IMR-90 (cell line): Measurements from ENCODE around the gene LETM1. TPM values are rescaled to one million over a fixed set of nuclear protein-coding genes. Genes with fewer than 3 reads are reported as not detected.

ENCODE experiments used
- ATAC-seq: fragments of 200-7000 bp; cut with Tn5 transposase; 2 replicates; pipeline ENCODE4 v1.9.1; 2020; ENCODE audit warnings: low read depth, mild to moderate bottlenecking, moderate library complexity
- BruUV-seq: library from RNA; stranded (reverse); fragments of 400-500 nt; replicated peaks from 2 replicates; lab custom pipeline; 2021; lab: Mats Ljungman, UMichigan
- CTCF ChIA-PET: fragments of 300-600 bp; formaldehyde crosslinking; extraction: SDS; loops from one replicate; lab custom pipeline; 2021; ENCODE audit warnings: antibody characterized with exemption; lab: Yijun Ruan, JAX
- POLR2A ChIA-PET: fragments of 300-600 bp; sonication (Branson Sonifier 250); formaldehyde crosslinking; loops from one replicate; lab custom pipeline; 2022; ENCODE audit warnings: antibody characterized with exemption; ENCODE audit not compliant: unreplicated experiment; lab: Charles Lee
- DNase-seq: peaks from one replicate; pipeline ENCODE4 v3.0.0; 2013
- H2AFZ ChIP-seq: replicated peaks from 2 replicates; pipeline ENCODE3; 2013; ENCODE audit warnings: low read length, mild to moderate bottlenecking; ENCODE audit not compliant: poor library complexity
- H2AK5ac ChIP-seq: 2 replicates; pipeline ENCODE4 v1.6.1; 2013; ENCODE audit warnings: low read depth, low read length, inconsistent platforms
- H2AK9ac ChIP-seq: replicated peaks from 2 replicates; pipeline ENCODE3; 2013; ENCODE audit warnings: mild to moderate bottlenecking, low read depth, low read length, moderate library complexity; ENCODE audit not compliant: poor library complexity
- H2BK120ac ChIP-seq: 2 replicates; pipeline ENCODE4 v1.6.1; 2013; ENCODE audit warnings: low read depth, low read length, inconsistent platforms
- H2BK15ac ChIP-seq: 3 replicates; pipeline ENCODE4 v1.6.1; 2013; ENCODE audit warnings: low read depth, low read length, inconsistent platforms
- H2BK20ac ChIP-seq: 2 replicates; pipeline ENCODE4 v1.6.1; 2013; ENCODE audit warnings: low read depth, mild to moderate bottlenecking, inconsistent platforms, low read length, moderate library complexity
- H2BK5ac ChIP-seq: 2 replicates; pipeline ENCODE4 v1.6.1; 2013; ENCODE audit warnings: mild to moderate bottlenecking, low read depth, low read length, inconsistent platforms; ENCODE audit not compliant: poor library complexity, severe bottlenecking
- H3K14ac ChIP-seq: replicated peaks from 2 replicates; pipeline ENCODE4 v1.6.1; 2013; ENCODE audit warnings: low read depth, low read length, inconsistent platforms
- H3K18ac ChIP-seq: 2 replicates; pipeline ENCODE4 v1.6.1; 2013; ENCODE audit warnings: low read depth, low read length, control low read depth
- H3K23ac ChIP-seq: 2 replicates; pipeline ENCODE4 v1.6.1; 2013; ENCODE audit warnings: low read depth, low read length, inconsistent platforms
- H3K27ac ChIP-seq: 2 replicates; pipeline ENCODE4 v1.5.1; 2013; ENCODE audit warnings: mild to moderate bottlenecking, control low read depth, low read length; ENCODE audit not compliant: insufficient read depth
- H3K27me3 ChIP-seq: 2 replicates; pipeline ENCODE4 v1.6.1; 2013; ENCODE audit warnings: low read length; ENCODE audit not compliant: control insufficient read depth, insufficient read depth
- H3K36me3 ChIP-seq: 2 replicates; pipeline ENCODE4 v1.6.1; 2013; ENCODE audit warnings: low read length, mixed read lengths; ENCODE audit not compliant: control insufficient read depth, insufficient read depth
- H3K4ac ChIP-seq: 2 replicates; pipeline ENCODE4 v1.6.1; 2013; ENCODE audit warnings: low read depth, low read length, inconsistent platforms
- H3K4me1 ChIP-seq: 2 replicates; pipeline ENCODE4 v1.6.1; 2013; ENCODE audit warnings: low read length, mixed read lengths; ENCODE audit not compliant: control insufficient read depth, insufficient read depth
- H3K4me2 ChIP-seq: 2 replicates; pipeline ENCODE4 v1.6.1; 2013; ENCODE audit warnings: low read depth, mild to moderate bottlenecking, control low read depth, low read length, moderate library complexity
- H3K4me3 ChIP-seq: 2 replicates; pipeline ENCODE4 v1.5.1; 2013; ENCODE audit warnings: low read depth, mild to moderate bottlenecking, control low read depth, low read length, moderate library complexity; ENCODE audit not compliant: insufficient read depth
- H3K56ac ChIP-seq: 2 replicates; pipeline ENCODE4 v1.6.1; 2013; ENCODE audit warnings: low read length, inconsistent platforms; ENCODE audit not compliant: insufficient read depth; ENCODE audit errors: extremely low read depth
- H3K79me1 ChIP-seq, 2 experiments: 2 replicates each; pipeline ENCODE4 v1.6.1; 2013; ENCODE audit warnings: low read length in 2 of 2, inconsistent platforms in 1 of 2, low read depth in 1 of 2
- H3K9ac ChIP-seq: 2 replicates; pipeline ENCODE4 v1.6.1; 2013; ENCODE audit warnings: low read depth, low read length, control low read depth
- H3K9me1 ChIP-seq: 2 replicates; pipeline ENCODE4 v1.6.1; 2013; ENCODE audit warnings: low read length, inconsistent platforms; ENCODE audit not compliant: insufficient read depth
- H3K9me3 ChIP-seq: 2 replicates; pipeline ENCODE4 v1.6.1; 2013; ENCODE audit warnings: low read length; ENCODE audit not compliant: control insufficient read depth, insufficient read depth
- H4K20me1 ChIP-seq: 2 replicates; pipeline ENCODE4 v1.6.1; 2013; ENCODE audit warnings: low read length, inconsistent platforms; ENCODE audit not compliant: insufficient read depth
- H4K5ac ChIP-seq: 2 replicates; pipeline ENCODE4 v1.6.1; 2013; ENCODE audit warnings: mild to moderate bottlenecking, low read depth, low read length, control low read depth
- H4K8ac ChIP-seq, 2 experiments: 2 replicates each; pipeline ENCODE4 v1.6.1; 2013; ENCODE audit warnings: low read depth in 2 of 2, low read length in 2 of 2, control low read depth in 1 of 2, inconsistent platforms in 1 of 2
- H4K91ac ChIP-seq: 2 replicates; pipeline ENCODE4 v1.6.1; 2013; ENCODE audit warnings: low read depth, low read length, inconsistent platforms; ENCODE audit not compliant: insufficient read depth
- CEBPB ChIP-seq: IDR thresholded peaks from 2 replicates; pipeline ENCODE4 v1.6.1; 2012; ENCODE audit warnings: low read depth, low read length, improper control_type of control experiment
- FOS ChIP-seq: fragments of 150-350 bp; IDR thresholded peaks from 2 replicates; pipeline ENCODE4 v1.6.1; 2016; ENCODE audit warnings: low read depth, low read length
- MAFK ChIP-seq: IDR thresholded peaks from 2 replicates; pipeline ENCODE4 v1.6.1; 2012; ENCODE audit warnings: low read depth, low read length, improper control_type of control experiment
- MXI1 ChIP-seq: IDR thresholded peaks from 2 replicates; pipeline ENCODE4 v1.6.1; 2012; ENCODE audit warnings: low read depth, mild to moderate bottlenecking, low read length, moderate library complexity, borderline replicate concordance
- POLR2A ChIP-seq: IDR thresholded peaks from 2 replicates; pipeline ENCODE4 v1.6.1; 2012; ENCODE audit warnings: mild to moderate bottlenecking, low read depth, low read length
- RAD21 ChIP-seq: IDR thresholded peaks from 2 replicates; pipeline ENCODE4 v1.6.1; 2012; ENCODE audit warnings: low read length, improper control_type of control experiment
- RFX5 ChIP-seq: IDR thresholded peaks from 2 replicates; pipeline ENCODE4 v1.8.0; 2012; ENCODE audit warnings: low read depth, mild to moderate bottlenecking, low read length, moderate library complexity
- SMC3 ChIP-seq: fragments of 150-350 bp; IDR thresholded peaks from 2 replicates; pipeline ENCODE4 v1.6.1; 2016; ENCODE audit warnings: low read depth, mild to moderate bottlenecking, antibody characterized with exemption, low read length, moderate library complexity
- USF2 ChIP-seq: fragments of 150-350 bp; IDR thresholded peaks from 2 replicates; pipeline ENCODE4 v1.6.1; 2017; ENCODE audit warnings: mild to moderate bottlenecking, antibody characterized with exemption, low read length, low read depth
- WGBS, 2 experiments: methylation state at CpG; one replicate each; pipeline versions ENCODE4 v1.1.5 to v1.1.7; 2013; ENCODE audit warnings: missing lambda C conversion rate in 2 of 2; ENCODE audit not compliant: insufficient read length in 1 of 2; ENCODE audit errors: extremely low coverage in 2 of 2; 5-methylcytosine and 5-hydroxymethylcytosine counted together
- dilution Hi-C: fragments of 300-500 bp; cut with HindIII; formaldehyde crosslinking; loops from one replicate; pipeline ENCODE4 v1.14.3; 2018; ENCODE audit warnings: low sequenced_read_pairs; ENCODE audit not compliant: unreplicated experiment
- in situ Hi-C: fragments of 300-500 bp; cut with MboI; formaldehyde crosslinking; loops from 3 replicates; pipeline ENCODE4 v1.14.3; 2019; ENCODE audit warnings: low sequenced_read_pairs, inconsistent platforms, mixed read lengths
- intact Hi-C: fragments of 100-400 bp; cut with micrococcal nuclease; formaldehyde crosslinking; loops from 2 replicates; pipeline ENCODE4 v1.10.0; 2022
- polyA plus RNA-seq, 3 experiments: library from polyadenylated mRNA; depleted of rRNA; stranded (reverse); fragments of >200 nt; gene quantifications; 2 replicates each; pipeline ENCODE4 v1.2.3, GENCODE V29; 2012; ENCODE audit warnings: low replicate concordance in 1 of 3
- total RNA-seq: library from RNA; depleted of rRNA; stranded (reverse); fragments of >200 nt; gene quantifications from 2 replicates; pipeline ENCODE4 v1.2.3, GENCODE V29; 2012

Gene LETM1
- total and polyA plus RNA-seq, 2 of the 4 experiments (the other 2 are of a cell fraction), result 25.0 to 49.3 TPM

GRCh38 chr4:1837069-1837468 lies 18.9 kb downstream of the LETM1 start:
- Histone ChIP-seq H3K27me3 (no peaks in the 10 kb centered on the region), H2BK120ac (no peak overlapping the region), H3K23ac (no peak overlapping the region), H3K56ac (no peak overlapping the region), H2AK9ac (no peak overlapping the region), H4K20me1 (peaks cover 14% of the 10 kb centered on the region), H4K8ac (no peak overlapping the region), H3K18ac (no peak overlapping the region), H4K91ac (no peak overlapping the region), H3K14ac (no peak overlapping the region), H3K4me2 (no peak overlapping the region), H4K5ac (no peak overlapping the region), H3K9me3 (no peaks in the 10 kb centered on the region), H2BK15ac (no peak overlapping the region), H2AK5ac (no peak overlapping the region), H3K36me3 (peaks cover 63% of the 10 kb centered on the region), H3K79me1 (peaks cover 26 to 46% of the 10 kb centered on the region in 2 experiments), H2BK5ac (no peak overlapping the region), H2BK20ac (no peak overlapping the region), H2AFZ (no peak overlapping the region), H3K4me3 (no peak overlapping the region), H3K4me1 (peaks cover 4% of the 10 kb centered on the region; the same call in 1 of the 2 replicates), H3K4ac (no peak overlapping the region), H3K9ac (no peak overlapping the region), H3K27ac (no peak overlapping the region), H3K9me1 (peaks cover 6% of the 10 kb centered on the region; the same call in 1 of the 2 replicates)
- 95% methylated on average over 6 of the region's 10 CpGs; no CpG with 5 or more reads in 1 of the 2 experiments for WGBS, 2 experiments
- ChIA-PET CTCF (no interaction called here), POLR2A (no interaction called here)
- TF ChIP-seq SMC3 (no peak), POLR2A (no peak), USF2 (no peak), RAD21 (no peak), RFX5 (no peak), MAFK (no peak), MXI1 (no peak), CEBPB (no peak), FOS (no peak)
- BruUV-seq, result no TSS peak
- DNase-seq, result no peak
- ATAC-seq, result no peak
- in situ Hi-C loops (no loop called here), intact Hi-C loops (no loop called here), dilution Hi-C loops (no loop called here)
